Measurements from ENCODE around the gene TNNT3.

The TNNT3 gene

GRCh38 chr11:1921574-1922141, 2.2 kb downstream of the TNNT3 start:
- peak in 13 of 56 donors; percentile 9 to 56 (median 27) for DNase-seq

DNA sequence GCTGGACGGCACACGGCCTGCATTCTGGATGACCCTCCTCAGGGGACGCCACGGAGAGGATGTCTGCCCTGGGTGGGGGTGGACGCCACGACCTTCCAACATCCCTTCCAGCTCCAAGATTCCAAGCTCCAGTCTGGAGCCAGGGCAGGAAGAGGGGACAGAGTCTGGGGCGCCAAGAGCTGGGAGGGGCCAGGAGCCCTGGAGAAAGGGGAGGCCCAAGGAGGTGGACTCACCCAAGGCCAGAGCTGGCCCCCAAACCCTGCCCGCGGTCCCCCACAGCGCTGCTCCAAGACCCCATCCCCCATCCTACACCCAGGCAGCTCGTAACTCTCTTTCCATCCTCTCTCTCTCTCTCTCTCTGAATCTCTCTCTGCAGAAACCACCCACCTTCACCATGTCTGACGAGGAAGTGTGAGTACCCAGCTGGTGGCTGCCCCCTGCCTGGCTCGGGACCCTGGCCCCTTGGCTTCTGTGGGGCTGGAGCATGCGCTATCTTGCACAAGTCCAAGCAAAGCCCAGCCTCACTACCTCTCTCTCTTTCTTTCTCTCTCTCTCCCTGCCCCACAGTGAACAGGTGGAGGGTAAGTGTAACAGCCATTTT, 3.1 kb downstream of the TNNT3 start:
- DNase-seq = no peak

GRCh38 chr11:1923201-1923956, 3.9 kb downstream of the TNNT3 start:
- DNase-seq = no peak

DNA sequence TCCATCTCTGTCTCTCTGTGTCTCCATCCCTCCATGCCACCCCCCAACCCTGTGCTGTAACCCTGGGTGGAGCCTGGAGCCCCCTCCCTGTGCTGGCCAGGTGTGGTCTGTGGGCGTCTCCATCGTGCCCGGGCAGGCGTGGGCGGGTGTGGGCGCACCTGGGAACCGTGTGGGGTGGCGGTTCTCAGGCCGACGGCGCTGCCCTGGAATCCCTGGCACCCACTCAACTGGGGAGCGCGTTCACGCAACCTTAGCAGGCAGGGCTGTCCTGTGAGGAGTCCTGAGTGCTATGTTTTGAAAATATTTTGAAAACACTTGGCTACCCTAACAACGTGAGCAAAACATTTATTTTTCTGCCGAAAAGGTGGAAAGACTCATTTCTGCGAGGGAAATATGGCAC, 4.7 kb downstream of the TNNT3 start:
- DNase-seq = no peak

DNA sequence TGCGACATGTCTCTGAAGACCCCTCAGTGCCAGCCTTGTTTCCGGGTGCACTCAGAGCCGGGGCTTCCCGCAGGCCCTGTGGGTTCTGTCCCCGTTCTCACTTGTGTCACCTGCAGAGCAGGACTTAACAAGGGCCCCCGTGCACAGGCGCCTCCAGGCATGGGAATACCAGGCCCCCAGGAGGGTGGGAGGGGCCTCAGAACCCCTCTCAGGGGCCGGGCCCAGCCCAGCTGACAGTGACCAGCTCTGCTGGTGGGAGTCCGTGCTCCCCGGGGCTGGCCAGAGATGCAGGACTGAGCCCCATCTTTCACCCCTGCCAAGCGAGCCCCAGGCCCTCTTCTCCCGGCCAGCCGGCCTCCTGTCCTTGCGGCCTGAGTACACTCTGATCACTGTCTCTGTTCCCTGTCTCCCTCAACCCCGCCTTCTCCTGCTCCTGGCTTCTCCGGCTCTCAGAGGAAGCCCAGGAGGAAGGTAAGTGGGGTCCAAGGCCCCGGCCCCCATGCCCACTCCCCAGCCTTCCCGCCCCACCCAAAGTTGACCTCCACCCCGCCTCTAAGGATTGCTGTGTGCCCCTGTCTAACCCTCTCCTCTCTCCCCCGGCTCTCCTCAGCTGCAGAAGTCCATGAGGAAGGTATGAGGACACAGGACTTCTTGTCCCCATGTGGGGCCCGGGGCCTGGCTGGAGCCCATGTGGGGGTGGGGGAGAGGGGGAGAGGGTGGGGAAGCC, 5.3 kb downstream of the TNNT3 start:
- no peak for DNase-seq

GRCh38 chr11:1925373-1926155, 6.1 kb downstream of the TNNT3 start:
- DNase-seq = no peak

- DNase-seq = no peak
These were observed 6.9 kb downstream of the TNNT3 start for GRCh38 chr11:1926156-1927025.

DNA sequence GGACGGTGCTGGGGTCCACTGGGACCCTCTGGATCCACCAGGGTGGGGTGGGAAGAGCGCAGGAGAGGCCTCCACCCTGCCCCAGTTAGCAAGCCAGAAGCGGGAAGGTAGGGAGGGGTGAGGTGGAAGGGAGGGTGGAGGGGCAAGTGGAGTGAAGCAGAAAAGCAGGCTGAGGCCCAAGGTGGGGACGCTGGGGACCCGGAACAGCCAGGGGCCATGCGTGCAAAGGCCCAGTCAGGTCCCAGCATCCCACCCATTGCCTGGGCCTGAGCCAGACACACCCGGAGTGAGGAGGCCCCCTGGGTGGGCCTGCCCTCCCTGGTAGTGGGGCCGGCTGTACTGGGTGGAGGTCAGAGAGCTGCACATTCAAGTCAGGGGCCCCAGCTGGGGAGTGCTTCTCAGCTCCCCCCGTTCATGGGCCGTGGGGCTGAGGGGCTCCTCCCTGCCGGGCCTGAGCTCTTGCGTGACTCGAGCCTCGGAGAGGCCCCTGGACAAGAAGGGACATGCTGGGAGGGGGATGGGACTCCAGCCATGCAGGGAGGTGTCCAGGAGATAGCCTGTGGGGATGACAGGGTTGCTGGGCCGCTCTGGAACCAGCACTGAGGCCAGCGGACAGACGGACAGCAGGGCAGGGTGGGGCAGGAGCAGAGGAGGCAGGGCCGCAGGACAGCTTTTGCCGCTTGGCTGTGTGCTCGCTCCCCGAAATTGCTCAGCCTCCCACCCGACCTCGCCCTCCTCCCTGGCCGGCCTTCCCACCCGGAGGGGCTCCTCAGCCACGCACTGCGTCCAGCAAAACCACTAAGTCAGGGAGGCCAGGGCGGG, 7.7 kb downstream of the TNNT3 start:
- DNase-seq = no peak

GRCh38 chr11:1927848-1928469, 8.5 kb downstream of the TNNT3 start:
- DNase-seq = no peak

DNA sequence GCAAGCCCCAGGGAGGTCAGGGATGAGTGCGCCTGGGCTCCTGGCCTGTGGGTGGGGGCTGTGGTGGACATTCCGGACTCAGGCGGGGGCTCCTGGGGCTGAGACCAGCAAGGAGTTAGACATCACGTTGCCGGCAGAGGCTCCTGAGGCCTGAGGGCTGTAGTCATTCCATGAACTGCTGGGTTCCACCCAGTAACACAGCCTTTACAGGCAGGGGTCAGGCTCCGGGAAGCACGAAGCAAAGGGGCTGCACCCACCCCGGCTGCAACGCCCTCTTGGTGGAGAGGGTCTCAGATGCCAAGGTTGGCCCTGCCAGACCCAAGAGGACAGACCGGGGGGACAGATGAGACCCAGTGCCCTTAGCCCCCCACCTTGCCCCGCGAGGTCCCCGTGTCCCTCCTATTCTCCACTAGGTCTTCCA, 9.0 kb downstream of the TNNT3 start:
- no peak for DNase-seq

DNA sequence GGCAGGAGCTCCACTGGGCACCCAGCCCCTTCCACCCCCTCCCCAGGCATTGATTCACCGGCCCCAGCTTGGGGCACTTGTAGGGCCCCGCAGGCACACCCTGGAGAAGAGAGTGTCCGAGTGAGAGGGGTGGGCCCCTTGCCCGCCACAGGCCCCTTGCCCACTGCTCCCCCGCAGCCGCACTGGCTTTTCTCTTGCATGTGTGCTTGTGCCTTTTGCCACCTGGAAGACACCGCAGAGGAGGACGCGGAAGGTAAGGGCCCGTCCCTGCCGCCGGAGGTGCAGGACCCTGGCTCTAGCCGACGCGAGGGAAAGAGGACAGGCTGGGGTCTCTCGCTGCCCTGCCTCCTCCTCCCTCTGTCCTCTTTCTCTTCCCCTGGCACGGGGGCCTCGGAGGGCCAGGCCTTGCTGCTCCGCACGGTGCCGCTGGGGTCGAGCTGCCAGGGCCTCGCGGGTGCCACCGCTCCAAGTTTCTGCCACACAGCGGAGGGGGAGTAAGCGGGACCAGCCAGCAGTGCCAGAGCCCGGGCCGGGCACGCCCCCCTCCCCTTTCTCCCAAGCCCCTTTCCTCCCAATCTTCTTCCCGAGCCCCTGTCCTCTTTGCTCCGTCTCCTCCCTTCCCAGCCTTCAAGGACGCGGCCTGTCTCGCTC, 9.5 kb downstream of the TNNT3 start:
- no peak for DNase-seq

DNA sequence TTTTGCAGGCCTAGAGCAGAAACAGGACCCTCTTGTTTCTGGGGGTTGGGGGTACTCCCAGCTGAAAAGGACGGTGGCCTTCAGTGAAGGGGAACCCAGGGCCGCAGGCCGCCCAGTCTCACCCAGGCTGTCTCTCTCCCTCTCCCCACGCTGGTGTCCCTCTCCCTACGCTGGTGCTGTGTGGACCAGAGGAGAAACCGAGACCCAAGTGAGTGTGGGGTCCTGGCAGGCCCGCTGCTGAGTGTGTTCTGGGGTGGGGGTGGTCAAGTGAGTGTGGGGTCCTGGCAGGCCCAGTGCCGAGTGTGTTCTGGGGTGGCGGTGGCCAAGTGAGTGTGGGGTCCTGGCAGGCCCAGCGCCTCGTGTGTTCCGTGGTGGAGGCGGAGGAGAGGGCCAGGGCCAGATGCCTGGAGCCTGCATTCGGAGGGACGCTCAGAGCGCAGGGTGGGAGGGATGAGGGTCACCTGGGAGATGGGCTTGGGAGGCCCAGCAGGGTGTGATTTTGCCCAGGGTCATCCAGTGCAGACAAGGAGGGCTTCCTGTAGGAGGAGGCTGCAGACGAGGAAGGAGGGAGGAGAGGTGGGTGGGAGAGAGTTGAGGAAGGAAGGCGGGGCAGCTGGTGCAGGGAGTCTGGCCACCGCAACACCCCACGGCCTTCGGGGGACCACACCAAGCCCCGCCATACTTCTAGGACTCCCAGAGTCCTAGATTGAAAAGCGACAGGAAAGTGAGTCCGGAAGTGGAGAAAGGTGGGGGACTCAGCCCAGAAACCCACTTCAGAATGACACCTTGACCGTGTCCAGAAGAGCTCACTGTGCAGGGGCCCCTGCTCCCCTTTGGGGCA, 10.3 kb downstream of the TNNT3 start:
- DNase-seq = no peak

DNA sequence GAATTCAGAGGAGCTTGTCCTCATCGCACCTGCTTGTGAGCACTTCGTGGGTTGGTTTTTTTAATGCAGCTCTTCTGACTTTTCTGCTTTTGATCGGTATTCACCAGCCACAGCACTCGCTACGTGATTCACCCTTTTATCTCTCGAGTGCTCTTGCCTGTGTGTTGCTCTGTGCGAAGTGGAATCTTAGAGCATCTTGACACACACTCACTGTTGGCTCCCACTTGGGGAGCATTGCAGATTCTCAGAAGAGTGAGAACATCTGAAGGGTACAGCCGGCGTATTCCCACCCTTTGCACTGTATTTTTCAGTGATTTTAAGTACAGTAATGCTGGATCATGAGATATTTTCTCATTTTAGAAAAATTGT, 10.9 kb downstream of the TNNT3 start:
- DNase-seq = no peak

DNA sequence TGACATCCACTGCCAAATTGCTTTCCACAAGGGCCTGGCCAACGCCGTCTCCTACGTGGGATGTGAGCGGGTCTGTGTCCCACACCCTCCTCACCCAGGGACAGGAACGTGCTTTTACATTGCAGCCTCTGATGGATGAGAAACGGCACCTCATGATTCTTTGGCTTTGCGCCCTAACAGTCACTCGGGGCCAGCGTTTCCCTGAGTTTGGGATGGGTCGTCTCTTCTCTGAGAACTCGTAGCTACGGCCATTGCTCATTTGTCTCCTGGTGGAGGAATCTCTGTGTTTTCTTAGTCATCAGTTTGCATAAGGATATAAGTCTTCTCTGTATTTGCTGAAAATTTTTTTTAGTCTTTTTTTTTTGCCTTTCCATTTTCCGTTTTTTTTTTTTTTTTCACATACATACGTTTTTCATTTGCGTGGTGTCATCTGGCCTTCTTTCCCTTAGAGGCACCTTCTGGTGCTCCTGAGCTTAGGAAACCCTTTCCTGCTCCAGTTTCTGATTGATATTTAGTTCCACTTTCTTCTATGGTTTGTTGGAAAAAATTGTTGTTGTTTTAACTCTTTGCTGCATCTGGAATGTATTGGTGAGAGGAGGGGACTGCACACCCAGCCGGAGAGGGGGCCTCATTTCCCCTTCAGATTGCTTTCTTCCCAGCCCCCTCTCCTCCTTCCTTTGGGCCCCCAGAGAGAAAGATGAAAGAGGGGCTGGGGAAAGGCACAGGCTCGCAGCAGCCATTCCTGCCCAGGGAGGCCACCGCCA, 12.0 kb downstream of the TNNT3 start:
- no peak for DNase-seq

- DNase-seq = no peak
These were observed 12.6 kb downstream of the TNNT3 start for GRCh38 chr11:1932105-1932480.

DNA sequence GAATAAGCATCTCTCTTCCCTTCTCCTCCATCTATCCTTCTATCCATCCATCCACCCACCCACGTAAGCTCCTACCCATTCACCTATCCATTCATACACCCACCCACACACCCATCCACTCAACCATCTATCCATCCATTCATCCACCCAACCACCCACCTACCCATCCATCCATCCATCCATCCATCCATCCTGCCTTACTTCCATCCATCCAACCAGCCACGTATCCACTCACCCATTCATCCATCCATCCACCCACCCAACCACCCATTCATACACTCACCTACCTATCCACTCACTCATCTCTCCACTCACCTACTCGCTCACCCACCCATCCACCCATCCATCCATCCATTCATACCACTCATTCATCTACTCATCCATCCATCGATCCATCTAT, 13.2 kb downstream of the TNNT3 start:
- DNase-seq = no peak
